ENCODE results near the gene TTLL9.

TTLL9 gene

GRCh38 chr20:31984981-31985471 is 114.6 kb downstream of the TTLL9 start:
- H3K4me3 ChIP-seq (ENCODE audit: low read depth, low read length), result no peak overlapping the region
- in situ Hi-C loops (cut with HindIII; ENCODE audit: low sequenced_read_pairs), result no loop called here
- no peak for TF ChIP-seq CTCF (IDR thresholded peaks at IDR 0.05; ENCODE audit: low read depth, low read length)
- DNase-seq (ENCODE audit: low read depth, low spot score), result no peak

- in situ Hi-C loops (cut with HindIII; ENCODE audit: low sequenced_read_pairs), result no loop called here
- no peak for DNase-seq (ENCODE audit: low read depth, low spot score)
- TF ChIP-seq CTCF (IDR thresholded peaks at IDR 0.05; ENCODE audit: low read depth, low read length), result no peak
- H3K4me3 ChIP-seq (ENCODE audit: low read depth, low read length), result no peak overlapping the region
These were observed 117.3 kb downstream of the TTLL9 start for GRCh38 chr20:31987744-31988143.

- no peak overlapping the region for H3K4me3 ChIP-seq (ENCODE audit: low read depth, low read length)
- in situ Hi-C loops (cut with HindIII; ENCODE audit: low sequenced_read_pairs), result no loop called here
- TF ChIP-seq CTCF (IDR thresholded peaks at IDR 0.05; ENCODE audit: low read depth, low read length), result no peak
- DNase-seq (ENCODE audit: low read depth, low spot score), result no peak
These were observed 118.1 kb downstream of the TTLL9 start for GRCh38 chr20:31988430-31989015.

GRCh38 chr20:31989030-31989645 is 118.7 kb downstream of the TTLL9 start:
- no peak for TF ChIP-seq CTCF (IDR thresholded peaks at IDR 0.05; ENCODE audit: low read depth, low read length)
- in situ Hi-C loops (cut with HindIII; ENCODE audit: low sequenced_read_pairs), result no loop called here

GRCh38 chr20:31990641-31991338 is 120.4 kb downstream of the TTLL9 start:
- no peak overlapping the region for H3K4me3 ChIP-seq (ENCODE audit: low read depth, low read length)
- no peak for TF ChIP-seq CTCF (IDR thresholded peaks at IDR 0.05; ENCODE audit: low read depth, low read length)
- no peak for DNase-seq (ENCODE audit: low read depth, low spot score)
- in situ Hi-C loops (cut with HindIII; ENCODE audit: low sequenced_read_pairs), result no loop called here

More at GRCh38 chr20:31989030-31989645, 118.7 kb downstream of the TTLL9 start:
- DNase-seq (ENCODE audit: low read depth, low spot score), result no peak
- no peak overlapping the region for H3K4me3 ChIP-seq (ENCODE audit: low read depth, low read length)

GRCh38 chr20:31991339-31991705 is 120.9 kb downstream of the TTLL9 start:
- no peak for DNase-seq (ENCODE audit: low read depth, low spot score)
- TF ChIP-seq CTCF (IDR thresholded peaks at IDR 0.05; ENCODE audit: low read depth, low read length), result no peak
- in situ Hi-C loops (cut with HindIII; ENCODE audit: low sequenced_read_pairs), result no loop called here
- no peak overlapping the region for H3K4me3 ChIP-seq (ENCODE audit: low read depth, low read length)

All from astrocyte of the spinal cord (primary cell).